ACC112 (cell line): ENCODE measurements around the gene ZC3H12C.

Experiments used
- H2AFZ ChIP-seq: fragments of 200-600 bp; sonication (generic); one replicate; pipeline ENCODE4 v1.6.0; 2017; ENCODE audit warnings: antibody characterized with exemption, low read length; ENCODE audit not compliant: unreplicated experiment
- H3K27ac ChIP-seq: fragments of 200-600 bp; sonication (generic); 2 replicates; pipeline ENCODE4 v1.5.1; 2014; ENCODE audit warnings: low read depth, mild to moderate bottlenecking, antibody characterized with exemption, low read length, moderate library complexity
- H3K27me3 ChIP-seq: fragments of 200-600 bp; sonication (generic); 2 replicates; pipeline ENCODE4 v1.6.1; 2014; ENCODE audit warnings: mild to moderate bottlenecking, antibody characterized with exemption, low read length, moderate library complexity, mixed read lengths; ENCODE audit not compliant: insufficient read depth
- H3K36me3 ChIP-seq: fragments of 200-600 bp; sonication (generic); 2 replicates; pipeline ENCODE4 v1.6.1; 2016; ENCODE audit warnings: mild to moderate bottlenecking, antibody characterized with exemption, low read length, moderate library complexity, mixed read lengths; ENCODE audit not compliant: insufficient read depth
- H3K4me1 ChIP-seq: fragments of 200-600 bp; sonication (generic); one replicate; pipeline ENCODE4 v1.6.1; 2016; ENCODE audit warnings: low read length, mixed read lengths; ENCODE audit not compliant: insufficient read depth, unreplicated experiment, control insufficient read depth
- H3K4me3 ChIP-seq: fragments of 200-600 bp; sonication (generic); 2 replicates; pipeline ENCODE4 v1.5.1; 2014; ENCODE audit warnings: mild to moderate bottlenecking, low read depth, low read length
- H3K79me2 ChIP-seq: fragments of 200-600 bp; sonication (generic); one replicate; pipeline ENCODE4 v1.6.0; 2016; ENCODE audit warnings: low read length; ENCODE audit not compliant: control insufficient read depth, unreplicated experiment, insufficient read depth

The ZC3H12C gene

DNA sequence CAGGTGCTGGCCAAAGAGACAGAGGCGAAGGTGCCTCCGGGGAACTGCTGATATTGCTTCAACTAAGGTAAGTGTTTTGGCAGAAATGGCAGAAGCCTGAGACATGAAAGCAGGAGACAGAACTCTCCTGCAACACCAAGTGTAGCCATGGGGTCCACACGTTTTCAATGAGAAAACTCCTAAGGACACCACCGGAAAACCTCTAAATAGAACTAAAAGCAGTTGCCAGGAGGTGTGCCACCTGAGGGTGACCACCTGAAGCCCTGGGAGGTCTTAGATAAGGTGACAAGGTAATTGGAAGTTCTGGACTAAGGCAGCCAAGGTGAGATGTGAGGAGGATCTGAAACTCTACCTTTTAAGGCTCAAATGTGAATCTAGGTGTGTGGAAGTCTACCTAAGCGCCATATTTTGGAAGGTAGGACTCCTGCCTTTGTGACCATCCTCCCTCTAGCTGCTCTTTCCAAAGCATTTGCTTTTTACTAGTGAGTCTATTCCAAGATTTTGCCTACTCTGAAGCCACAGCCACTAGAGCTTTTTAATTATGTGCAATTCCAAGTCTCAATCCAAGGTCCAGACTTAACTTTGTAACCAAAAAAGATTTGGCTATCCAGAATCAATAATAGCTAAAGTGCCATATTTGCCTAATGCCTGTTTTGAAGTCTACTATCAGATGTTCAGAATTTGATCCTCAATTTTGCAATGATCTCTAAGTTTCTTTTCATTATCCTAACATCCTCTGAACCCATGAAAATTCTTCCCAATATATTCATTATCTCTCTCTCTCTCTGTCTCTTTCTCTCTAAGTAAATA, 4.5 kb upstream of the ZC3H12C start:
- Histone ChIP-seq H3K4me1 (peaks cover 28% of the 10 kb centered on the region), H3K27ac (no peak overlapping the region; the same call in 1 of the 2 replicates), H3K79me2 (peaks cover 15% of the 10 kb centered on the region), H3K27me3 (no peaks in the 10 kb centered on the region), H3K36me3 (no peaks in the 10 kb centered on the region), H3K4me3 (no peak overlapping the region), H2AFZ (no peak overlapping the region)

- Histone ChIP-seq H3K27ac (no peak overlapping the region), H3K4me3 (no peak overlapping the region), H2AFZ (no peak overlapping the region), H3K79me2 (peaks cover 26% of the 10 kb centered on the region), H3K27me3 (no peaks in the 10 kb centered on the region), H3K4me1 (peaks cover 28% of the 10 kb centered on the region), H3K36me3 (no peaks in the 10 kb centered on the region)
These were observed 3.4 kb upstream of the ZC3H12C start for GRCh38 chr11:110089617-110090282.

DNA sequence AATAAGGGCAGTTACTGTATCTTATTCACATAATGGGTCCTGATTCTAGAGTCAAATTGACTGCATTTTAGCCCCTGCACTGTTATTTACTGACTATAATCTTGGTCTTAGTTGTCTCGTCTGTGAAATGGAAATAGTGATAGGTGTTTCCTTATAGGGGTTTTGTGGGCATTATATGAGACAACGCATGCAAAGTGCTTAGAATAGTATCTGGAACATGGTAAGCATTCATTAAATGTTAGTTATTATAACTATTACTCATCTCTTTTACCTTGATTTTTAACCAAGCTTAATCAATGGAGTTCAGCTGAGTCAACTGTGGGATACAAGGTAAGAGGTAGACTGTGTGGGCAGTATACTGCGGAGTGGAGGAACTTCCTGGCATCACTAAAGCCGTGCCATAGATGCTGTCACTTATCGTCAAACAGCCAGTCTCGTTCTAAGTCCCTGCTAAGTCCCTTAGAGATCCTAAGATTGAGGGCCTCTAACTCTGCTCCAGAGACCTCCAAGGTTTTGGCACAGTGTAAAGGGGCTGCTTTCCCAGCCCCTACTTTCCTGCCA, 2.6 kb upstream of the ZC3H12C start:
- peaks cover 33% of the 10 kb centered on the region for H3K4me1 ChIP-seq
- peaks cover 33% of the 10 kb centered on the region for H3K79me2 ChIP-seq
- no peaks in the 10 kb centered on the region for H3K27me3 ChIP-seq
- no peak overlapping the region for H3K4me3 ChIP-seq
- no peak overlapping the region for H2AFZ ChIP-seq
- H3K27ac ChIP-seq = no peak overlapping the region
- H3K36me3 ChIP-seq = no peaks in the 10 kb centered on the region

DNA sequence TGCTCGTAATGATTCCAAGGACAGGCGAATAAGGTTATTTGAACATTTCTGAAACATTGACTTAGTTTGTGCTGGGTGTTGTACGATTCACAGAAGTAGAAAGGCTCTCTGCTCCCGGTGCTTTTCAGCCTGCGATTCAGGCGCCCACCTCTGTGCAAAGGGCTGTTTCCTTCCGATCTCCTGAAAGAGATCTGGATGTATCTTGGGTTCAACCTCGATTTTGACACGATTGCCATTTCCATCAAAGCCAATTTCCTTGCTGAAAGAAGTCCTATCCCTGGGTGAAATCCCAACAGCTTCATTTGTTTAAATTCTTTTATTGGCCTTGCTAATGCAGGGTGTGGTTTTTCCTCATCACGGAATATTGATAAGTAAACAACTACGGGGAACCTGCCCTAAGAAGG, 1.1 kb upstream of the ZC3H12C start:
- peak overlapping the region; percentile 81 for H3K4me3 ChIP-seq
- peaks cover 42% of the 10 kb centered on the region for H3K4me1 ChIP-seq
- H3K27me3 ChIP-seq = no peaks in the 10 kb centered on the region
- H2AFZ ChIP-seq = peak overlapping the region; percentile 55
- peaks cover 6% of the 10 kb centered on the region; the same call in 1 of the 2 replicates for H3K36me3 ChIP-seq
- H3K27ac ChIP-seq = peak overlapping the region; percentile 92
- H3K79me2 ChIP-seq = peaks cover 49% of the 10 kb centered on the region

GRCh38 chr11:110093407-110094297, 460 bp downstream of the ZC3H12C start:
- Histone ChIP-seq H3K4me1 (peaks cover 41% of the 10 kb centered on the region), H3K27me3 (no peaks in the 10 kb centered on the region), H3K27ac (peak overlapping the region; percentile 92), H3K4me3 (peak overlapping the region; percentile 81), H3K79me2 (peaks cover 65% of the 10 kb centered on the region), H2AFZ (no peak overlapping the region), H3K36me3 (peaks cover 11% of the 10 kb centered on the region; the same call in 1 of the 2 replicates)

DNA sequence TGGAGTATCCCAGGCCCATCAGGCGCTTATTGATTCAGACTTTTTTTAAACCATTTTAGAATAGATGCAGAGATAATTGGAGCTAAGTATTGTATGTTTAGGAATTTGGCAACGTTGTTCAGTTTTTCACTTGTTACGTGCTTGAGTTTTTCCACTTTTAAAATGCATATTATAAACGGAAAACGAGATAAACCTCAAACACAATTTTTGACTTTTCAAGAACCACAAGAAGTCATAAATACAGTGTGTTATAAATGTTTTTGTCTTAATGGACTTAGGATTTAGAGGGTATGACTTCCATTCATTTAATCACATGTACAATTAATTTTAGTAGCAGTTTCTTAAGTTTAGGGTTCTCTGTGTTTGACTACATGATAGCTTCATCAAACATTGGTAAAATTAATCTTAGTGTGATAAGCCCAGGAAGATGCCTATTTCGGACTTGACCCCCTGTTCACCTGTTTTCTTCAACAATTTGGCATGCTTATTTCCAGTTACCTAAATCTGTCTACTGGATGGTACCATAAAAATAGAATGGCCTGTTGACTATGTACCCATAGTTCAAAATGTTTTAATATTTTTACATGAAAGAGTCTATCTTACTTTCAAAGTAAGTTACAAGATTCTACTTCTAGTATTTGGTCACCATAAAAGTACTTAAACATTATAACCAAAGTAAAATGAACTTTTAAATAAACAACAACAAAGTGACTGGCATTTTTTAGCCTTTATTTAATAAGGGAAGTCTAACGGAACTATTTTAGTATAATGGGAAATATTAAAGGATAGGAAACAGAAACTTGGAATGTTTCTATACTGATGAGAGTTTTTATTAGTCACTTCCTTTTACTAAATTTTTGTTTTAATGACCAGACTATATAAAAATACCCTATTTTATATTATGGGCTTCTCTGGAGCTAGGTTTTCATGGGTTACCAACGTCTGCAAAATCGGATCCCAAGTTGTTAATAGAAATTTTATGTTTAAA, 1.4 kb downstream of the ZC3H12C start:
- H2AFZ ChIP-seq = no peak overlapping the region
- H3K27ac ChIP-seq = peak overlapping the region; percentile 92
- H3K4me1 ChIP-seq = peaks cover 45% of the 10 kb centered on the region
- no peaks in the 10 kb centered on the region for H3K27me3 ChIP-seq
- peak overlapping the region; percentile 81 for H3K4me3 ChIP-seq
- peaks cover 11% of the 10 kb centered on the region; the same call in 1 of the 2 replicates for H3K36me3 ChIP-seq
- H3K79me2 ChIP-seq = peaks cover 73% of the 10 kb centered on the region

DNA sequence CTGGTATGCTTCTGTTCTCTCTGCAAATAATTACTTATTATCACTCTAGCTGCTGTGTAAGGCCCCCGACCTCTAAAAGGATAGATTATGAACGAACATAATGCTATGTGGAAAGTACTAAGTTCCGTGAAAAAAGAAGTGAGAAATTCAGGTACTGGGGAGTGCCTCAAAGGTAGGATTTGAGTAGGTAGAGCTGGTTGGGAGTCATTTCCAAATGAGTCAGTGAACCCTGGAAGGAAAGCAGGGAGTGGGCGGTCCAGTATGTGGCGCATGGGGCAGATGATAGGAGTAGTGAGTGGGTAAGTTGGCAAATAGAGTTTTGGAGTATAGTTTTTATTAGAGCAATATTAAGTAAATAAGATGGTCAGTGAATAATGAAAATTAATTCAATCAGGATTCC, 2.4 kb downstream of the ZC3H12C start:
- Histone ChIP-seq H3K79me2 (peaks cover 82% of the 10 kb centered on the region), H3K36me3 (peaks cover 18% of the 10 kb centered on the region), H3K27me3 (no peaks in the 10 kb centered on the region), H3K4me1 (peaks cover 45% of the 10 kb centered on the region), H3K27ac (peak overlapping the region; percentile 92), H2AFZ (no peak overlapping the region), H3K4me3 (peak overlapping the region; percentile 81)

DNA sequence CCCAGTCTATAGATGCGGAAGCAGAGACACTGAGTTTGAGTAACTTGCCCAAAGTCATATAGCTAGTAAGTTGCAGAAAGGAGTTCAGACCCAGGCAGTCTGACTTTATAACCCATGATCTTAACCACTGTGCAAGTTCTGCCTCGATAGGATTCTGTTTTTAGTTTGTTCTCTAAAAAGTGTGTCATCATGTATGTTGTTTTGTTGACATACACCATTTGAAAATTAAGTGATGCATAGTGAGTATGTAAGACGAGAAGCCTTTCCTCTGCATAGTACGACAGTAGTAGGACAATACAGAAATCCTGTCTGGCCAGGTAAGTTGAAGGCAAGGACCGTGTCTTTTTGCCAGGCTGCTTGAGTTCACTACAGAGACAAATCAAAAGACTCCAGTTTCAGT, 3.3 kb downstream of the ZC3H12C start:
- H3K4me3 ChIP-seq = peak overlapping the region; percentile 81
- peaks cover 27% of the 10 kb centered on the region for H3K36me3 ChIP-seq
- peaks cover 92% of the 10 kb centered on the region for H3K79me2 ChIP-seq
- H3K4me1 ChIP-seq = peaks cover 50% of the 10 kb centered on the region
- H3K27ac ChIP-seq = peak overlapping the region; percentile 92; the same call in 1 of the 2 replicates
- H3K27me3 ChIP-seq = no peaks in the 10 kb centered on the region
- no peak overlapping the region for H2AFZ ChIP-seq

DNA sequence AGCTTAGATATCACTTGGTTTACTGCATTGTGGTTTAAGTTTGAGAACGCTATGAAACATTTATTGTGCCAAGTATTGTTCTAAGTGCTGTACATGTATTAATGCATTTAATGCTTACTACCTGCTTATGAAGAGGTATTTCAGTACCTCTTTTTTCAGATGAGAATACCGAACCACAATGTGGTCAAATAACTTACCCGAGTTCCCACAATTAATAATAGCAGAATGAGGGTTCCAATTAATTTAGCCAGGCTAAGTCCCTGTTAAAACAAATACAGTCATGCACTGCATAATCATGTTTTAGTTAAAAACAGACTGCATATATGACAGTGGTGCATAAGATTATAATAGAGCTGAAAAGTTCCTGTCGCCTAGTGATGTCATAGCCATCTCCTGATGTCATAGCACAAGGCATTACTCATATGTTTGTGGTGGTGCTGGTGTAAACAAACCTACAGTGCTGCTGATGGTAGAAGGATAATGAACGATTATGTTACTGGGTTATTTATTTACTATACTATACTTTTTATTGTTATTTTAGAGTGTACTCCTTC, 4.3 kb downstream of the ZC3H12C start:
- Histone ChIP-seq H3K27me3 (no peaks in the 10 kb centered on the region), H3K36me3 (peaks cover 36% of the 10 kb centered on the region), H3K79me2 (peaks cover 92% of the 10 kb centered on the region), H3K4me1 (peaks cover 50% of the 10 kb centered on the region), H3K27ac (peak overlapping the region; percentile 16; the same call in 1 of the 2 replicates), H3K4me3 (no peak overlapping the region), H2AFZ (no peak overlapping the region)
